CD4-positive, alpha-beta T cell treated with Interleukin-4 for 4 hours (primary cell): Measurements from ENCODE around the gene HDAC4.
"Not testable (repeated sequence)": the region's sequence is repeated elsewhere in the genome, so short reads cannot be mapped to it uniquely, and the experiment has no call there.

Experiments used
- DNase-seq: peaks from one replicate; pipeline ENCODE4 v3.0.0-alpha.2; 2020

Gene HDAC4

DNA sequence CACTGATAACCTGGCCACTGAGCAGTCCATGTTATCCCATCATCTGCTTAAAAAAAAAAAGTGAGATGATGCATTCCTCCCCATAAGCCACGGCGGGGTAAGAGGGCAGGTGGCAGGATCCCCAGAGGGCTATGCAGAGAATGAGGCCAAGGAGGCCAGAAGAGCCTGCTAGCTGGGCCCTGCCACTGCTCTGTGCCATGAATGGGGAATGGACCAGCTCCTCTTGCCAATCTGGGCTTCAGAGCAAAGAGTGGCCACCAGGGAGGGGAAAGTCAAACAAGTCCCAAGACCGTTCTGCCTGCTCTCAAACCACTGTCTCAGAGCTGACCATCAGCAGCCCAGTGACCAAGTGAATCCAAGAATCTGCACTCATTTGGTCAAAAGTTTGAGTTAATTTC, 350.6 kb downstream of the HDAC4 start:
- DNase-seq, result no peak

DNA sequence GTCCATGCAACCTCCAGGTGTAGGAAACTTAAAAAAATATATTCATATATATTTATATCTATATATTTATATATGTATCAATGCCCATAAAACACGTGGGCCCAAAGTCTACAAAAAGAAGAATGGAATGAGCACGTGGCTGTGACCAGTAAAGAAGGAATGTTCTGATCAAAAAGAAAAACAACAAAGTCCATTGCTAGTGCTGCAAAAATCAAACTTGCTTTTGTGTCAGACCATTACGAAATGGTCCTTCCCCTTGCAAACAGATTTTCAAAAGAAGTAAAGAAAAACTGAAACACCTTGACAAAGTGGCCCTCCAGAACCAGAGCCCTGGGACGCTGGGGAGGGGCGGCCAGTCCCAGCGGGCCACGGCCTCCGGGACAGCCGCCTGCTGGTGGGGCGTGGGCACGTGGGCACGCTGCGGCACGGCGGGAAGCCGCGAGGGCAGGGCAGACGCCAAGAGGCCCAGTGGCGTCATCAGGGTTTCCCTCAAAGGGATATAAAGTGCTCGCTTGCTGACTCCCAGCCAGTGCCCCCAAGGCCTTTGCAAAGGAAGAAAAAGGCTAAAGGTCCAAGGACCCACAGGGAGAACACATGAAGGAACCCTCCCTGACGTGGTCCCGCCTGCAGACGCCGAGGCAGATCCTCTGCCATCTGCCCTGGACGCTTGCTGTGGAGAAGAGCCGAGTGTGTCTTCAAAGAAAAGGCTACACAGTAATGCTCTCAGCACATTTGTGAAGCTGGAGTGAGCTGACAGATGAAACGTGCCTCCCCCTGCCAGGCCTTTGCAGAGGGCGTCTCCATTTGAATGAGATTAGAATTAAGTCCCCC, 351.2 kb downstream of the HDAC4 start:
- no peak for DNase-seq

DNA sequence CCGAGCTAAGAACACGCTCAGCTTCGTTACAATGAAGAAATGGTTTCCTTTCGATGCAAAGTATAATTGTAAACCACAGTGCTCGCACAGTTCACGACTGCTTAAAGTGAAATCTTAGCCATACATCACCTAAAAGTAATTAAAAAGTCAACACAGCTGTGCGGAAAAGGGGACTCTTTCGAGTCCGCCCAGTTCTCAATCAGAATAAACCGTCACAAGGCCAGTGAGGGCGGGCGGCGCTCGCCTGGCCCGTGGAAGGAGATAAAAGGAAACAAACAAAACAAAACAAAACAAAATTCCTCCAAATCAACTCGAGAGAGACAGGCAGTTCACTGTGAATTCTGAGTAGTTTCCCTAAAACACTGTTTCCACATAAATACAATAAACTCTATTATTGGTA, 352.1 kb downstream of the HDAC4 start:
- DNase-seq, result no peak

DNA sequence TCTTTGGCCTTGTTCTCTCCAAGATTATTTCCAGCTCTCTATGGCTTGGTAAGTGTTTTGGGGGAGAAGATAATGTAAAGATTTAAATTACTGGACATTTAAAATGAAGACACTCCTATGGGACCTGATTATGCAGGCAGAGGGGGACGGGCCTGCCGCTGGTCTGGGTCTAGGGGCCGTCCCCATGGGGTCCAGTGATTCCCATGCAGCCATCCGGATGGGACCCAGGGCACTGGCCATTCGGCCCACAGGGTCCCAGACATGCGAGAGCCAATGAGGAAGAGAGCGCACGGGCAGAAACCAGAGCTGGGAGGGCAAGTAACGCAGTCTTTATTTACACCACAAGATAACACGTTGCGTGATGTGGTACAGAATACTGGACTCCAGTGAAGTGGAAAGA, 353.0 kb downstream of the HDAC4 start:
- no peak for DNase-seq

DNA sequence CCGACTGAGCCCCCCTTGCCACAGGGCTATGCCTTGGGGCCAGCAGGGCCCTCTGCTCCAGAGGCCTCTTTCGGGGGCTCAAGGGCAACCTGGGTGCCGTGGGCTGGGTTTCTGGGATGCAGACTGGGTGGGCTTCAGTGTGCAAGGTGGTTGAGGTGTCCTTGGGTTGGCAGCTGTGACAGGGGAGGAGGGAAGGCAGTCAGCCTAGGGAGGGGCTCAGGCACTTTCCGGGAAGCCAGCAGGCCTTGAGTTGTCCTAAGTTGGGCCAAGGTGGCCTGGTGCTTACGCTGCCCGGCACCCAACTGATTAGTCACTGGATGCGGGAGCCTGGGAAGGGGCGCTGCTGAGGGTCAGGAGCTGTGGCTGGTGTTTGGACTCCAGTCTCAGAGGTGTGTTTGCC, 353.4 kb downstream of the HDAC4 start:
- DNase-seq, result no peak

DNA sequence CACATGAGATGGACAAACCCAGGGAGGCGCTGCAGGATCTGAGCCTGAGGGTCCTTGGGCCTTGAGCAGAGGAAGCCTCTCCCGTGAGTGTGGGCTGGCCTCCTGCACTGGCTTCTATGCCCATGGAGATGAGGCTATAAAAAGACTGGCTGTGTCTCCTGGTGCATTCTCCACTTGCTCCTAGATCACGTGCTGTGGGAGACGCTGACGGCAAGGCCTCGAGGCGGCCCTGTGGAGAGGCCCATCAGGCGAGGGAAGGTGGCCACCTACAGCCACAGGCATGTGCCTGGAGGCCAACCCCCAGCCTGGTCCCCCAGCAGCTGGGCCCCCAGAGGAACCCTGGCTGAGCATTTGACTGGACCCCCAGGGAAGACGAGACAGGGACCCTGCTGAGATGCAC, 354.0 kb downstream of the HDAC4 start:
- no peak for DNase-seq

DNA sequence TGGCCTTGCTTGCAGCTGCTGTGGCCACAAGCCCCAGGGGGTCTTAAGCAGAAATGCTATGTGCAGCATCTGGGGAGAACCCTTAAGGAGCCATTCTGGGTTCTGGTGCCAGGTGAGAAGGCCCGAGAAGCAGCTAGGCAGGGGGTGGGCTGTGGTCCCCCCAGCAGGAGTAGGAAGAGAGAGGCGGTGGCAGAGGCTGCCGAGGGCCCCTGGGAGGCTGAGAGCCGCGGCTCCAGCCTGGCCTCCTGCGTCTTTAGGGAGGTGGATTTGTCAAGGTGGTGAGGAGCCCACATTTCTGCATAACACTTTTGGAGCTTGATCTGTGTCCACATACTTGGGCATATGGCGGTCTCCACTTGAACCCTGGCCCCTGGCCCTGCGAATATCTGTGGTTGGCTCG, 356.5 kb downstream of the HDAC4 start:
- no peak for DNase-seq

DNA sequence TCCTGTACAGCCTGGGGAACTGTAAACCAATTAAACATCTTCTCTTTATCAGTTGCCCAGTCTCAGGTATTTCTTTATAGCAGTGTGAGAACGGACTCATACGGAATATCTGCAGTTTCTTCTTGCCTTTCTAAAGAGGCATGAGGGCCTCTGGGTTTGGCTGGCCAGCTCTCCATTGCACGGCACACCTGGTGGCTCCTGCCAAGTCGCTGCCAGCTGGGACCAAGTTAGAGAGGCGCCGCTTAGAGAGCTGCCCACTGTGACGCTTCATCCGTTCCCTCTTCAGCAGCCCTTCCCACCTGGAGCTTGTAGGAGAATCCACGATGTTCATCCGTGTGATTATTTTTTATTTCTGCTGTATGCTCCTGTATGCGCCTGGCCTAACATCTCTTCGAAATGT, 357.5 kb downstream of the HDAC4 start:
- DNase-seq, result no peak

DNA sequence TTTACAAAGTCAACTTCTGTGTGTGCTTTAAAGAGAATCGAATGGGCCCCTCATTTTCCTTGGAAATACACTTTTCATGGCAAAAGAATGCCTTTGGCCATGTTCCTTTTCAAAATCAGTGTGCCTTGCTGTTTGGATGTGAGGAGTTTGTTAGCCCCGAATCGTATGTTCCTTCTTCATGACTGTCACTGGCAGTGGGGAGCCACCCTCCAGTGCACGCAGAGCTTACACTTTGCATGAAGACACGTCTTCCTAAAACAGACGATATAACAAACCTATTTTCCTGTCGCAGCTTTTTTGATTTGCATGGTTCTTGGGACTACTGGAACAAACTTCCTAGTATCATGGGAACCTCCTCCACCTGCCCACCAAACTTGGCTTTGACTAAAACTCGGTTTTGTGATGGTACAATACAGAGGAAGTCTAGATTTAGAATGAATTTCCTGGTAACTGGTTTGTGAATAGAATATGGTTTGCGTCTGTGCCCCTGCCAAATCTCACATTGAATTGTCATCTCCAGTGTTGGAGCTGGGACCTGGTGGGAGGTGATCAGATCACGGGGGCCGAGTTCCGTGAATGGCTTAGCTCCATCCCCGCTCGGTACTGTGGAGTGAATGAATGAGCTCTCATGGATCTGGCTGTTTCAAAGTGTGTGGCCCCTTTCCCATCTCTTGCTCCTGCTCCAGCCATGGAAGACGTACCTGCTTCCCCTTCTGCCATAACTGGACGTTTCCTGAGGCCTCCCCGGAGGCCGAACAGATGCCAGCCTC, 358.1 kb downstream of the HDAC4 start:
- no peak for DNase-seq

DNA sequence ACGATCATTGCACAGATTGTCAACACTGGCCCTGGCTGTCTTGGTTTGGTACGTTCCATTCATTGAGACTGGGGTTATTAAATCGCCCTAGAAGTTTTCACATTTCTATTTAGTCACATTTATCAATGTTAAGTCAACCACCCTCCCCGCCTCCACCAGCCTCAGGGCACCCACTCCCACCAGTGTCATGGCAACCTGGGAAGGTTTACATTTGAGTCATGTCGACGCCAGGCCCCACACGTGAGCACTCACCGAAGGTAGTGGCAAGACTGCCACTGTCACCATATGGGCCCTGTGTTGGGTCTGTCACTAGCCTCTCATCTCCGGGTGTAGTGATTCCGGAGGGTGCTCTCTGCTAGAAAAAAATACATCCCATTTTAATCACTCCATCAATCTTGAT, 358.8 kb downstream of the HDAC4 start:
- DNase-seq, result no peak

DNA sequence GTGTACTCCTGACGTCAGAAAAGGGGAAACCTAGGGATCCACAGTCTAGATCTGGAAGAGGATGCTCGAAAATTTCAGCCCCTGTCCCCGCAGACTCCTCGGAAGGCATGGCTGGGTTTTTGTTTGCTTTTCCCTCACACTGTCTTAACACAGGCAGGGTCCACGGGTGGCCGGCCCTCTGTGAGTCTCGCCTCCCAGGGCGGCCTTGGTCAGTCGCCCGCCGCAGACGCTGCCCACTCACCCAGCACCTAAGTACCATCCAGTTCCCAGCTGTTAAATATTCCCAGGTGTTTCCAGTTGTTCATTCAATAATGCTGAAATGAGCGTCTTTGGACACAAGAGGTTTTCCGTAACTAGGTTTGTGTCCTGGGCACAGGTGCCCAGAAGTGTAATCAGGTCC, 359.8 kb downstream of the HDAC4 start:
- DNase-seq, result no peak

DNA sequence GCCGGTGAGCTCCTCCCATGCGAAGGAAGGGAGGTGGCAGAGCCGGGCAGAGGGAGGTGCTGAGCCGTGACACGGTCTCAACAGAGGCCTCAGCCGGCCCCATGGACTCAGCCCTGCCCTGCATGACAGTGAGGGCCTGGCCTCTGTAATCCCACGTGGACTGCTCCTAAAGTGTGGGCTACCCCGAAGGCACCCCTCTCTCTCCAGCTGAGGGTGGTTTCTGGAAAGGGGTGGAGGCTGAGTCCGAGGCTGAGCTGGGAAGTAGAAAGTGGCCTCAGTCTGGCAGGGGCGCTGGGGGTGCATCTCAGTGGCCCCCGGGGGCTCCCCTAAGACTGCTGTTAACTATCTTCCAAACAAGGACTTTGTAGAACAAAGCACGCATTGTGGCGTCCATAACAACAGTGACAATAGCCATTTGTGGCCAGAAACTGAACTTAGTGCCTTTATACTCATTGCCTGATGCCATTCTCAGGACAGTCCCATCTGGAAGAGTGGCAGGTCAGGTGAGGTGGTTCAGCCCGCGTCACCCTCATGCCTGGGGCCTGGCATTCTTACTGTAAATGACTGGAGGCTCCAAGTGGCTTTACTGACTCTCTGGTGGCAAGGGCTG, 360.6 kb downstream of the HDAC4 start:
- no peak for DNase-seq

DNA sequence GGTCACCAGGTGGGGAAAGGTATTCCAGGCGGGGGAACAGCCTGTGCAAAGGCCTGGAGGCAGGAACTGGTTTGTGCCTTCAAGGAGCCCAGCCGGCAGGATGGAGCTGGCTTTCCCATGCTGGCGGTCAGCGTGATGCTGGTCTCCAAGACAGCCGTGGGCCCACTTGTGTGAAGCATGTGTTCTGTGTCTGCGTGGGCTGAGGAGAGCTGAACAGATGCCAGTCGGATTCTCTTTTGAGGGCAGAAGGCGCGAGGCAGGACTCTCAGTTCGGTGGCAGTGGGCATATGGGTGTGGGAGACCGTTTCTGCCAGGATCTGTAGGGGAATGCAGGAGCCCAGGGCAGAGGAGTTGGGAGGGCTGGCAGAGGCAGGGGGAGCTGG, 361.4 kb downstream of the HDAC4 start:
- no peak for DNase-seq

DNA sequence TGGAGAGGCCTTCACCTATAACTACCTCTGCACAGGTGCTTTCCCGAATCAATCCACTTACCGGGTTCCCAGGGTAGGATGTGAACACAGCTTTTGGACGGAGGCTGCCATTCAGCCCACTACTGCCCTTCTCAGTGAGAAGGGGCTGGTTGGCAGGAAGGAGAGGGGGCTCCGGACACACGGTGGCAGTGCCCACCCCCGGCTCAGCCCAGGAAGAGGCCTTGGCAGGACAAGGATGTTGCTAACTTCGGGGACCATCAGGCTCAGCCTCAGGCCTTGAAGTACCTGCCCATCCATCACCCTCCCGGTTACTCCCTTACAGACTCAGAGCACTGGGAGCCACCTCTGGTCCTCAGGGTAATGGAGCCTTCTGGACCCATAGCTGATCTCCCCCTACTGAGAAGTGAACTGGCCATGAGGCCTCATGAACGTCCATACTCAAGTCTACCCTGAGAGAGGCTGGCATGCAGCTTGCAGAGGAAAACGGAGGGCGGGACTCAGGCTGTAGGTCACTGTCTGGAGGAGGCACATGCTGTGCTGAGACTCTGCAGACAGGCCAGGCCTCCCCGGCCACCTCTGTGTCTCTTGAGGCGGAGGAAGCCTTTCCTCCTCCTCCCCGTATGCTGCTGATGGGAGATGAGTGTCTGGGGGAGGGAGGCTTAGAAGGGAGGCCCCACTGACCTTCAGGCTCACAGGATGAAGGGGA, 361.9 kb downstream of the HDAC4 start:
- no peak for DNase-seq

DNA sequence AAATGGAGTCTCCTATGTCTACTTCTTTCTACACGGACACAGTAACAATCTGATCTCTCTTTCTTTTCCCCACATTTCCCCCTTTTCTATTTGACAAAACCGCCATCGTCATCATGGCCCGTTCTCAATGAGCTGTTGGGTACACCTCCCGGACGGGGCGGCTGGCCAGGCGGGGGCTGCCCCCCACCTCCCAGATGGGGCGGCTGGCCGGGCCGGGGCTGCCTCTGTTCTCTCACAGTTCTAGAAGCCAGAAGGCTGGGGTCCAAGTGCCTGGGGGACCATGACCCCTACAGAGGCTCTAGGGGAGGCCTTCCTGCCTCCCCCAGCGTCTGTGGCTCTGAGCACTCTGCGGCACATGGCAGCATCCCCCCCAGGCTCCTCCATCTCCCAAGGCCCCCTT, 362.5 kb downstream of the HDAC4 start:
- DNase-seq, result not testable (repeated sequence)

DNA sequence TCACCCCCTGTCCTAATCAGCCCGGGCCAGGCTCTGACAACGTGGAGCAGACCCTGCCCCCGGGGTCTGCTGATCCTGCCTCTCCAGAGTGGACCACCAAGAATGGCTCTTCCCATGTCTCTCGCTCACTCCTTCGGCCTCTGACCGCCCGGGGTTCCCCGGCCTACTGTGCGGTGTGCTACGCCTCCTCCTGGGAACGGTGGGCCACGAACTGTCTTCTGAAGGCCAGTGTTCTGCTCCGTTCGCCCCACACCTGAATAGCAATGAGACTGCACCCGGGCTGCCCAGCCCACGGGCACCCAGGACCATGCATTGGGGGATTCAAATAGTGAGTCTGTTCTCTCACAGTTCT, 363.3 kb downstream of the HDAC4 start:
- DNase-seq, result no peak

DNA sequence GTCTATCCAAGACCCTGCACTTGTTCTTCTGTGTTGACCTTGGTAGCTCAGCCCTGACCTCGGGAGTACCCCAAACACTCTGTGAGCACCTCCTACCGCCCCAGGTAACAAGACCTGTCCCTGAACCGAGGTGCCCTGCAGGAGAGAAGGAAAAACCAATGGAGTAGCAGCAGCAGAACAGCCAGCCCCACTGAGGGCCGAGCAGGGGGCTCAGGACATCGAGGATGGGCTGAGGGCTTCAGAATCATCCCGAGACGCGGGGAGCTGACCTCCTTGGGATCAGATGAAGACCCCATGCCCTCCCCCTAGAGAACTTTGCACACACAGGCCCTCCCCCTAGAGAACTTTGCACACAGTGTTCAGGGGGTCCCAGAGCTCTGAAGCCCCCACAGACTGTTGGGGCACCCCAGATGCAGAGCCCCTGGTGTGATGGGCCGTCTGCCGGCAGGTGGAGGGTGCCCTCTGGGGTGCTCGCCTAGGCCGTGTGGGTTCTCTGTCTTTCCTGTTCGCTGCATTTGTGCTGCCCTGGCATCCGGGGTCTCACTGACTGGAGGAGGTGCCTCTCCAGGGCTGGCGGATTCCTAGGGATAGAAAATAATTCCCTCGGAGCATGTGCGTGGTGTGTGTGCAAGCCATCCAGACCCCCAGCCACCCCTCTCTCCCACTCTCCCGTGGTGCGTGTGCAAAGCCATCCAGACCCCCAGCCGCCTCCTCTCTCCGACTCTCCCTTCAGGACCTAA, 363.8 kb downstream of the HDAC4 start:
- no peak for DNase-seq

DNA sequence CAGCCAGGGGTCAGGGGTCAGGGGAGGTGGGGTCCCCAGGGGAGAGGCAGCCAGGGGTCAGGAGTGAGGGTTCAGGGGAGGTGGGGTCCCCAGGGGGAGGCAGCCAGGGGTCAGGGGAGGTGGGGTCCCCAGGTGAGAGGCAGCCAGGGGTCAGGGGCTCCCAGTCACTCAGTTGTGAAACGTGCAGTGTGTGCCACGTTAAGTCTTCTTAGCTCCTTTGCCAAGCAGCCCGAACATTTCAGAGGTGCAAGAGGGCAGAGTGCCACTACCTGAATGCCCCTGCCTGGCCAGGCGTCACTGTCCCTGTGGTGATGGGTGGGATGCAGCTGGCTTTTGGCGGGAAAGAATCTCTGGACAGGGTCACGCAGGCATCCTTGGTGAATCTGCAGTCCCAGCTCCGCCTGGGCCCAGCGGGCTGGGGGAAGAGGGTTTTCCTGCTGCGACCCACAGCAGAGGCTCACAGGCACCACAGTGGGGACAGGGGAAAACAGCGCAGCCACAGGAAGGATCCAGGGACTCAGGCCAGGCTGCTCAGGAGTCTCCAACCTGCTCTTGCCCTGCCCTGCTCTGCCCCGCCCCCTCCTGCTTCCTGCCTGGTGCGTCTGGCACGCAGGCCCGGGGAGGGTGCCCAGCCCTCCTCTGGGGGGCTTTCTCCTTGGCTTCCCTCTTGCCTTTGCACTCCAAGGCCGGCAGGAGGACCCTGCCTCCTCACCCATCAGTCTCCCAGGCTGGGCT, 364.7 kb downstream of the HDAC4 start:
- no peak for DNase-seq

DNA sequence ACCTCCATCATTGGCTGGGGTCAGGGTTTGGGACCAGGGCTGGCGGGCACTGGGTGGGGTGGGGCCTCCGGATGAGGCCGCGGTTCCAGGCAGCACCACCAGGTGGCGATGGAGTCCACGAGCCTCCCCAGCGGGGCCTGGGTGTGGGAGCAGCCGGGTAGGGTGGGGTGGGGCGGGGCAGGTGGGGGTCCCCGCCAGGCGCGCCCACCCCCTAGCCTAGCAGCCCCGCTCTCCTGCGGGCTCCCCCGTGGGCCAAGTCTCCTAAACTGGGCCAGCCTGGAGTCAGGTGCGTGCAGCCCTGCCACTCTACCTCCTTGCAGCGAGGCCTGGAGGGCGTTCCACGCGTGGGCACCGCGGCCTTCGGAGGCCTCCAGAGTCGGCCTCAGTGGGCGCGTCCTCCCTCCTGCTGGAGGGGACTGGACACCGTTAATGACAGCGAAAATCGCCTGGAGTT, 365.4 kb downstream of the HDAC4 start:
- DNase-seq, result peak; percentile 44

DNA sequence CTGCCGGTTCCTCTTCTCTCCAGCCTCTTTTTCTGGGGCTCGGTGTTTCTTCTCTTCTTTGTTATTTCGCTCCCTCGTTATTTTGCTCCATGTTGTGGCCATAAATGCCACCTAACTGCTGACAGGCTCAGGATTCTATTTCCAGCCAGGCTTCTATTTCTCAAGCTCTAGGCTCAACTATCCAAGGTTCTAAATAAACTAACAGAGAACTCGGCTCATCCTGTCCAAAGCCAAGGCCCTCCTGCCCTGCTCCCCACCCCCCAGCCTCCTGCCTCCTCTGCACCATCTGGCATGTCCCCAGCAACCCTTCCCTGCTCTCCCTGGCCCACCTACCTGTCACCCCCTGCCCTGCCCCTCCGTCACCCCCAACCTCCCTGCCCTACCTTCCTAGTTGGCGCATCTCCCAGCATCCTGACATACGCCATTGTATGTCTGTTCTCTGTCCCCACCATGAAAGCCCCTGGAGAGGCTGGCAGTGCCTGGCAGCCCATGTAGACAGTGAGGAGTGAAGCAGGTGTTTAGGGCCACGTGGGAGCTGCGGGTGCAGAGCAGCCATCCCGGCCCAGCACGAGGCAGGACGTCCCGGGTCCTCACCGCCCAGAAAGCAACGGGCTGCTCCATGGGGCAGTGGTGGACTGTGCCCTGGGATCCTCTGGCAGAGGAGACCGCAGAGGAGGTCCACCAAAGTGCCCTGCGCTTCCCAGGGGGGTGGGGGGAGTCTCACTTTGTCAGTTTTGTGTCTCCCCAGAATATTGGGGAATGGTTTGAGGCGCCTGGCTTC, 366.1 kb downstream of the HDAC4 start:
- no peak for DNase-seq
